Measurements from ENCODE around the gene KIAA2012.

KIAA2012 gene

GRCh38 chr2:202120828-202121227 is 47.8 kb downstream of the KIAA2012 start:
- H3K27ac ChIP-seq (ENCODE audit: low read depth, low read length): no peak overlapping the region
- H3K4me2 ChIP-seq (ENCODE audit: low read length): no peak overlapping the region
- H4K20me1 ChIP-seq (ENCODE audit: control insufficient read depth, insufficient read depth, low read depth, low read length): no peaks in the 10 kb centered on the region
- no peaks in the 10 kb centered on the region for H3K79me2 ChIP-seq (ENCODE audit: control insufficient read depth, low read length)
- no peaks in the 10 kb centered on the region for H3K4me1 ChIP-seq (ENCODE audit: control insufficient read depth, low read length)
- no peaks in the 10 kb centered on the region for H3K9me3 ChIP-seq (ENCODE audit: control insufficient read depth, insufficient read depth, low read length)
- no peak for TF ChIP-seq EZH2phosphoT487 (IDR thresholded peaks at IDR 0.05; ENCODE audit: borderline replicate concordance, low read length)
- TF ChIP-seq CTCF (IDR thresholded peaks at IDR 0.05; ENCODE audit: low read depth, low read length, poor library complexity, severe bottlenecking): no peak
- no peaks in the 10 kb centered on the region for H3F3A ChIP-seq (ENCODE audit: control insufficient read depth, insufficient read depth)
- peaks cover 5% of the 10 kb centered on the region for H3K27me3 ChIP-seq (ENCODE audit: control insufficient read depth, low read length)
- no peaks in the 10 kb centered on the region for H3K36me3 ChIP-seq (ENCODE audit: control insufficient read depth, low read length)
- H3K9me2 ChIP-seq (replicated peaks; ENCODE audit: control insufficient read depth, low read length): no peaks in the 10 kb centered on the region
- no peak overlapping the region for H3K4me3 ChIP-seq (ENCODE audit: low read length)

GRCh38 chr2:202121532-202122162 is 48.6 kb downstream of the KIAA2012 start:
- Histone ChIP-seq H4K20me1 (ENCODE audit: control insufficient read depth, insufficient read depth, low read depth, low read length) (no peaks in the 10 kb centered on the region), H3K9me2 (replicated peaks; ENCODE audit: control insufficient read depth, low read length) (no peaks in the 10 kb centered on the region), H3K4me1 (ENCODE audit: control insufficient read depth, low read length) (no peaks in the 10 kb centered on the region), H3K4me2 (ENCODE audit: low read length) (no peak overlapping the region), H3K27me3 (ENCODE audit: control insufficient read depth, low read length) (0 out of 2 replicates have a peak, but pooled peaks cover 1% of the 10 kb centered on the region), H3F3A (ENCODE audit: control insufficient read depth, insufficient read depth) (no peaks in the 10 kb centered on the region), H3K27ac (ENCODE audit: low read depth, low read length) (no peak overlapping the region), H3K79me2 (ENCODE audit: control insufficient read depth, low read length) (no peaks in the 10 kb centered on the region), H3K4me3 (ENCODE audit: low read length) (no peak overlapping the region), H3K9me3 (ENCODE audit: control insufficient read depth, insufficient read depth, low read length) (no peaks in the 10 kb centered on the region), H3K36me3 (ENCODE audit: control insufficient read depth, low read length) (no peaks in the 10 kb centered on the region)
- no peak for TF ChIP-seq EZH2phosphoT487 (IDR thresholded peaks at IDR 0.05; ENCODE audit: borderline replicate concordance, low read length)

GRCh38 chr2:202122163-202122540 is 49.1 kb downstream of the KIAA2012 start:
- Histone ChIP-seq H3K4me3 (ENCODE audit: low read length) (no peak overlapping the region), H3K9me2 (replicated peaks; ENCODE audit: control insufficient read depth, low read length) (no peaks in the 10 kb centered on the region), H3K4me2 (ENCODE audit: low read length) (no peak overlapping the region), H3K27ac (ENCODE audit: low read depth, low read length) (no peak overlapping the region), H3K27me3 (ENCODE audit: control insufficient read depth, low read length) (no peaks in the 10 kb centered on the region), H3K4me1 (ENCODE audit: control insufficient read depth, low read length) (no peaks in the 10 kb centered on the region), H3K36me3 (ENCODE audit: control insufficient read depth, low read length) (no peaks in the 10 kb centered on the region), H3K9me3 (ENCODE audit: control insufficient read depth, insufficient read depth, low read length) (no peaks in the 10 kb centered on the region), H4K20me1 (ENCODE audit: control insufficient read depth, insufficient read depth, low read depth, low read length) (no peaks in the 10 kb centered on the region), H3K79me2 (ENCODE audit: control insufficient read depth, low read length) (no peaks in the 10 kb centered on the region), H3F3A (ENCODE audit: control insufficient read depth, insufficient read depth) (no peaks in the 10 kb centered on the region)
- no peak for TF ChIP-seq CTCF (IDR thresholded peaks at IDR 0.05; ENCODE audit: low read depth, low read length, poor library complexity, severe bottlenecking)
- no peak for TF ChIP-seq EZH2phosphoT487 (IDR thresholded peaks at IDR 0.05; ENCODE audit: borderline replicate concordance, low read length)

GRCh38 chr2:202122980-202123720 is 50.1 kb downstream of the KIAA2012 start:
- Histone ChIP-seq H3F3A (ENCODE audit: control insufficient read depth, insufficient read depth) (no peaks in the 10 kb centered on the region), H3K9me2 (replicated peaks; ENCODE audit: control insufficient read depth, low read length) (no peaks in the 10 kb centered on the region), H3K27ac (ENCODE audit: low read depth, low read length) (no peak overlapping the region), H3K4me3 (ENCODE audit: low read length) (no peak overlapping the region), H3K36me3 (ENCODE audit: control insufficient read depth, low read length) (no peaks in the 10 kb centered on the region), H3K9me3 (ENCODE audit: control insufficient read depth, insufficient read depth, low read length) (no peaks in the 10 kb centered on the region), H4K20me1 (ENCODE audit: control insufficient read depth, insufficient read depth, low read depth, low read length) (no peaks in the 10 kb centered on the region), H3K4me2 (ENCODE audit: low read length) (no peak overlapping the region), H3K4me1 (ENCODE audit: control insufficient read depth, low read length) (no peaks in the 10 kb centered on the region), H3K27me3 (ENCODE audit: control insufficient read depth, low read length) (no peaks in the 10 kb centered on the region), H3K79me2 (ENCODE audit: control insufficient read depth, low read length) (no peaks in the 10 kb centered on the region)
- no peak for TF ChIP-seq CTCF (IDR thresholded peaks at IDR 0.05; ENCODE audit: low read depth, low read length, poor library complexity, severe bottlenecking)
- no peak for TF ChIP-seq EZH2phosphoT487 (IDR thresholded peaks at IDR 0.05; ENCODE audit: borderline replicate concordance, low read length)
